Adipocyte (in vitro differentiated cells): ENCODE results near the gene ENSA.
"Not testable (repeated sequence)": the region's sequence is repeated elsewhere in the genome, so short reads cannot be mapped to it uniquely, and the experiment has no call there.

ENCODE experiments used
- DNase-seq: peaks from one replicate; pipeline ENCODE4 v3.0.0-alpha.2; 2015; ENCODE audit warnings: low read depth
- H3K27me3 ChIP-seq: replicated peaks from 2 replicates; pipeline ENCODE4 v1.7.0; 2013; ENCODE audit warnings: mild to moderate bottlenecking, low read length, moderate library complexity; ENCODE audit not compliant: control insufficient read depth, insufficient read depth
- H3K36me3 ChIP-seq: 2 replicates; pipeline ENCODE4 v1.7.0; 2013; ENCODE audit warnings: low read length, mild to moderate bottlenecking, moderate library complexity; ENCODE audit not compliant: control insufficient read depth, insufficient read depth, severe bottlenecking
- H3K4me1 ChIP-seq: 2 replicates; pipeline ENCODE4 v1.7.0; 2013; ENCODE audit warnings: mild to moderate bottlenecking, low read length, moderate library complexity; ENCODE audit not compliant: control insufficient read depth, insufficient read depth
- H3K4me3 ChIP-seq: 2 replicates; pipeline ENCODE4 v1.7.0; 2013; ENCODE audit warnings: mild to moderate bottlenecking, low read length, moderate library complexity
- H3K9ac ChIP-seq: 2 replicates; pipeline ENCODE4 v1.7.0; 2013; ENCODE audit warnings: mild to moderate bottlenecking, low read length, moderate library complexity
- H3K9me3 ChIP-seq: 2 replicates; pipeline ENCODE4 v1.7.0; 2013; ENCODE audit warnings: mild to moderate bottlenecking, low read length, moderate library complexity; ENCODE audit not compliant: control insufficient read depth

Gene ENSA

DNA sequence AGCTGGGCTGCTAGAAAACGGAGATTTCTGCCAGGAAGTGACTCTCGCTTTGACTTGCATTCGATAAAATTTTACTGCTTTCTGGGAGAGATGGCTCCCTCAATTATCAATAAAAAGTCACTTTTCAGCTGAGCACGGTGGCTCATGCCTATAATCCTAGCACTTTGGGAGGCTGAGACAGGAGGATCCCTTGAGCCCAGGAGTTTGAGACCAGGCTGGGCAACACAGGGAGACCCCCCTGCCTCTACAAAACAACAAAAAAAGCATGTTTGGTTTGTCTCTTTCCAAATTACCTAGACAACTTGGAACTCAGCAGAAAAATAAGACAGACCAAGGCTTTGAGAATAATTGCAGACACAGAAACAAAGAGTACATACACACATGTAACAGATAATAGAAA is 12.9 kb upstream of the ENSA start:
- DNase-seq, result no peak
- H3K4me3 ChIP-seq, result no peak overlapping the region

DNA sequence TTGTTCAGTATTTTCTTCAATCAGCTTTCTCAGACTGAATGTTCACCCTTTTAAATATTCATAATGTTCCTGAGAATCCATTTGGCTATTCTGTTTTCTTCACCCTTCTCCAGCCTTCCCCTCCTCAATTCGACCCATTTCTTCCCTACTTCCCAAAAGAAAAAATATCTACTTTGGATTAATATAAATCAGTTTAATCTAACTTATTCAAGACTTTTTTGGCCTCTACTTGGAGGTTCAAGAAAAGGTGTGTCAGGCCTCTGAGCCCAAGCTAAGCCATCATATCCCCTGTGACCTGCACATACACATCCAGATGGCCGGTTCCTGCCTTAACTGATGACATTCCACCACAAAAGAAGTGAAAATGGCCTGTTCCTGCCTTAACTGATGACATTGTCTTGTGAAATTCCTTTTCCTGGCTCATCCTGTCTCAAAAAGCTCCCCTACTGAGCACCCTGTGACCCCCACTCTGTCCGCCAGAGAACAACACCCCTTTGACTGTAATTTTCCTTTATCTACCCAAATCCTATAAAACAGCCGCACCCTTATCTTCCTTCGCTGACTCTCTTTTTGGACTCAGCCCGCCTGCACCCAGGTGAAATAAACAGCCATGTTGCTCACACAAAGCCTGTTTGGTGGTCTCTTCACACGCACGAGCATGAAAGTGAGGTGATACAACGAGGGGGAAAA is 11.9 kb upstream of the ENSA start:
- not testable (repeated sequence) for H3K4me3 ChIP-seq, DNase-seq, H3K4me1 ChIP-seq, H3K27me3 ChIP-seq, H3K9ac ChIP-seq, H3K9me3 ChIP-seq, H3K36me3 ChIP-seq

More for the DNA sequence above, 12.9 kb upstream of the ENSA start:
- Histone ChIP-seq H3K9me3 (no peaks in the 10 kb centered on the region), H3K9ac (no peak overlapping the region), H3K4me1 (no peaks in the 10 kb centered on the region), H3K27me3 (no peaks in the 10 kb centered on the region), H3K36me3 (peaks cover 4% of the 10 kb centered on the region)

DNA sequence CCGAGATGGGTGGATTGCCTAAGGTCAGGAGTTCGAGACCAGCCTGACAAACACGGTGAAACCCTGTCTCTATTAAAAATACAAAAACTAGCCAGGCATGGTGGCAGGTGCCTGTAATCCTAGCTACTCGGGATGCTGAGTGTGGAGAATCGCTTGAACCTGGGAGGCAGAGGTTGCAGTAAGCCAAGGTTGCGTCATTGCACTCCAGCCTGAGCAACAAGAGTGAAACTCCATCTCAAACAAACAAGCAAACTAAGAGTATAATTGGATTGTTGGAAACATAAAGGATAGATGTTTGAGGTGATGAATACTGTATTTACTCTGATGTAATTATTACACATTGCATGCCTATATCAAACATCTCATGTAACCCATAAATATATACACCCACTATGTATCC is 9.0 kb upstream of the ENSA start:
- not testable (repeated sequence) for H3K9ac ChIP-seq, H3K4me1 ChIP-seq, H3K27me3 ChIP-seq, DNase-seq, H3K4me3 ChIP-seq, H3K36me3 ChIP-seq, H3K9me3 ChIP-seq

GRCh38 chr1:150634839-150635622 is 5.6 kb upstream of the ENSA start:
- not testable (repeated sequence) for H3K4me3 ChIP-seq, H3K27me3 ChIP-seq, H3K4me1 ChIP-seq, H3K9ac ChIP-seq, H3K36me3 ChIP-seq, DNase-seq, H3K9me3 ChIP-seq

DNA sequence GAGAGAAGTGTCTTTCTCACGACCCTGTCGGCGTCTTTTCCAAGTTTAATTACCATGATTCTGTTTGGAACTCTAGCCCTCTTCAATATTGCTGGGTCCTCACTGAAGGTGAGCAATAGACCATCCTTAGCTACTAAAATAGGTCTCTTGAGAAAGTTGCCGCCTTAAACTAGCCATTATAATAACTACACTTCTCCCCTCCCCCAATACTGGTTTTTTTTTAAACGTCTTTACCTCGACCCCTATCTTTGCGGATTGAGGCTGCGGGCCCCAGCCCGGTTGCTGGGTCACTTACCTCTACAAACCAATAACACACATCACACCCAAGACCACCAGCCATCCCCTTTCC is 672 bp downstream of the ENSA start:
- Histone ChIP-seq H3K9ac (peak overlapping the region; percentile 89), H3K4me3 (peak overlapping the region; percentile 95), H3K27me3 (no peaks in the 10 kb centered on the region), H3K4me1 (peaks cover 15% of the 10 kb centered on the region), H3K9me3 (no peaks in the 10 kb centered on the region), H3K36me3 (peaks cover 33% of the 10 kb centered on the region)
- DNase-seq, result no peak

GRCh38 chr1:150627826-150628410 is 1.5 kb downstream of the ENSA start:
- peak overlapping the region; percentile 89 for H3K9ac ChIP-seq
- no peak for DNase-seq
- H3K9me3 ChIP-seq, result no peaks in the 10 kb centered on the region
- H3K36me3 ChIP-seq, result peaks cover 38% of the 10 kb centered on the region
- peaks cover 18% of the 10 kb centered on the region for H3K4me1 ChIP-seq
- H3K27me3 ChIP-seq, result no peaks in the 10 kb centered on the region
- peak overlapping the region; percentile 95 for H3K4me3 ChIP-seq

GRCh38 chr1:150626150-150626549 is 3.3 kb downstream of the ENSA start:
- no peak for DNase-seq
- no peaks in the 10 kb centered on the region for H3K27me3 ChIP-seq
- H3K9ac ChIP-seq, result no peak overlapping the region
- peaks cover 34% of the 10 kb centered on the region for H3K4me1 ChIP-seq
- H3K9me3 ChIP-seq, result no peaks in the 10 kb centered on the region
- H3K36me3 ChIP-seq, result peaks cover 41% of the 10 kb centered on the region
- H3K4me3 ChIP-seq, result no peak overlapping the region

GRCh38 chr1:150624546-150624945 is 4.9 kb downstream of the ENSA start:
- H3K9me3 ChIP-seq, H3K27me3 ChIP-seq, H3K4me3 ChIP-seq, DNase-seq, H3K9ac ChIP-seq: not testable (repeated sequence)
- peaks cover 47% of the 10 kb centered on the region for H3K36me3 ChIP-seq
- peaks cover 45% of the 10 kb centered on the region for H3K4me1 ChIP-seq

DNA sequence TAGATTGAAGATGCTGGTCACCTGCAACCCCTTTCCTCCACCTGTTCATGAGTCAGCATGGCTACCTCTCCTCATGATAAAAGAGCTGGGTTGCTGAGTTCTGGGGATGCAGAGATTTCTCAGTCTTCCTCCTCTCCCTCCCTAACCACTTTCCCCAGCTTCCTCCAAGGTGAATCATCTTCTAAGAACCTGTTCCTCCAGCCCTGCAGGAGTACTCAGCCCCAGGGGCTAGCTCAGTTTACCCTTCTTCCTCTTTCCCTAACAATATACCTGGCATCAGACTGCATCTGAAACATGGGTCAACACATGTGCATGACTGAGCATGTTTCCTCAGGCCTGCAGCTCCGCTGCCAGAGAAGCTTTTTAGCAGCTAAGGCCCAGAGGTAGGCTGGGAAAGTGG is 5.3 kb downstream of the ENSA start:
- peaks cover 47% of the 10 kb centered on the region for H3K36me3 ChIP-seq

GRCh38 chr1:150622303-150622975 is 7.0 kb downstream of the ENSA start:
- Histone ChIP-seq H3K4me3 (no peak overlapping the region), H3K9me3 (no peaks in the 10 kb centered on the region), H3K4me1 (peaks cover 44% of the 10 kb centered on the region), H3K36me3 (peaks cover 47% of the 10 kb centered on the region), H3K9ac (peak overlapping the region; percentile 74), H3K27me3 (no peaks in the 10 kb centered on the region)
- DNase-seq, result no peak

More for the DNA sequence above, 5.3 kb downstream of the ENSA start:
- not testable (repeated sequence) for H3K9ac ChIP-seq, H3K9me3 ChIP-seq, H3K27me3 ChIP-seq, H3K4me3 ChIP-seq, DNase-seq
- H3K4me1 ChIP-seq, result peaks cover 50% of the 10 kb centered on the region
